T-helper 17 cell (primary cell): ENCODE measurements around the gene RNF133. TPM values are rescaled to one million over a fixed set of nuclear protein-coding genes. Genes with fewer than 3 reads are reported as not detected.

Source experiments
- ATAC-seq: fragments of 150-1000 bp; cut with Tn5 transposase; 2 replicates; pipeline ENCODE4 v1.10.0; 2021; ENCODE audit warnings: mild to moderate bottlenecking, moderate library complexity
- DNase-seq, 3 donors: peaks; one replicate each; pipeline versions ENCODE4 v3.0.0 to v3.0.0-alpha.2; 2020 to 2021
- H3K9me3 ChIP-seq: one replicate; pipeline ENCODE4 v1.7.0; 2013; ENCODE audit warnings: low read length, mild to moderate bottlenecking; ENCODE audit not compliant: control insufficient read depth, poor library complexity, severe bottlenecking
- H3K27ac Mint-ChIP-seq: one replicate; pipeline ENCODE4 v1.8.0; 2022; ENCODE audit warnings: mild to moderate bottlenecking, moderate library complexity, mixed read lengths
- H3K27me3 Mint-ChIP-seq: one replicate; pipeline ENCODE4 v1.8.0; 2022; ENCODE audit warnings: mixed read lengths
- H3K36me3 Mint-ChIP-seq: one replicate; pipeline ENCODE4 v1.8.0; 2022; ENCODE audit warnings: low read depth, mixed read lengths
- H3K4me1 Mint-ChIP-seq: one replicate; pipeline ENCODE4 v1.8.0; 2022; ENCODE audit warnings: mild to moderate bottlenecking, mixed read lengths
- H3K4me3 Mint-ChIP-seq: one replicate; pipeline ENCODE4 v1.8.0; 2022; ENCODE audit warnings: mild to moderate bottlenecking, moderate library complexity, mixed read lengths
- total RNA-seq, 4 donors: library from RNA in 2 of 4; stranded (reverse) in 2 of 4; gene quantifications; one replicate each; pipeline ENCODE4 v1.2.3 and lab custom pipeline; 2022 to 2026

The RNF133 gene, protein sequence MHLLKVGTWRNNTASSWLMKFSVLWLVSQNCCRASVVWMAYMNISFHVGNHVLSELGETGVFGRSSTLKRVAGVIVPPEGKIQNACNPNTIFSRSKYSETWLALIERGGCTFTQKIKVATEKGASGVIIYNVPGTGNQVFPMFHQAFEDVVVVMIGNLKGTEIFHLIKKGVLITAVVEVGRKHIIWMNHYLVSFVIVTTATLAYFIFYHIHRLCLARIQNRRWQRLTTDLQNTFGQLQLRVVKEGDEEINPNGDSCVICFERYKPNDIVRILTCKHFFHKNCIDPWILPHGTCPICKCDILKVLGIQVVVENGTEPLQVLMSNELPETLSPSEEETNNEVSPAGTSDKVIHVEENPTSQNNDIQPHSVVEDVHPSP
- total RNA-seq (not detected), total RNA-seq (lab: John Stamatoyannopoulos, UW) (0 reads per million in 2 donors)

- DNase-seq (no peak), ATAC-seq (no peak)
- Mint-ChIP-seq H3K27ac (no peak within 1 kb of the TSS), H3K4me1 (no peaks in the 10 kb centered on the region), H3K36me3 (no peaks in the 10 kb centered on the region), H3K27me3 (no peaks in the 10 kb centered on the region), H3K4me3 (no peak within 1 kb of the TSS)
- H3K9me3 ChIP-seq, result no peaks in the 10 kb centered on the region
These were observed at the start of gene RNF133 for GRCh38 chr7:122699017-122699416. TSS of gene RNF133 (minus strand) at chr7:122699117. CDS start at chr7:122698918, 199 bp downstream.

DNA sequence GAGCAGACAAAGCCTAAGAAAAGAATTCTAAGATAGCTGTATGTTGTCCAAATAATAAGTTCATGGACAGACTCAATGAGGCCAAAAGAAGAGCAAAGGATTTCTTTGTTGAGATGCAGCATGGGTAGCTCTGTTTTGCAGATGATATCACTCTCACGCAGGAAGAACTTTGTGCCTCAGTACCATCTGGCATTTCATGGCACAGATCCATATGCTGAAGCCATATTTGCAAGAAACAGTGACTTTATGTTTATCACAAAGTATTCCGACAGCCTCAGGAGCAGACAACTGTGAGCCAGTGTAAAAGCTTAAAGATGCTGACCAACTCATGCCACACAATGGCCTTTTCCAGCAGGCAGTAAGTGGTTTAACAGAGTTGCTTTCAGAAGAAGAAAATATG lies 49.3 kb upstream of the RNF133 start:
- H3K27me3 Mint-ChIP-seq, result no peaks in the 10 kb centered on the region

DNA sequence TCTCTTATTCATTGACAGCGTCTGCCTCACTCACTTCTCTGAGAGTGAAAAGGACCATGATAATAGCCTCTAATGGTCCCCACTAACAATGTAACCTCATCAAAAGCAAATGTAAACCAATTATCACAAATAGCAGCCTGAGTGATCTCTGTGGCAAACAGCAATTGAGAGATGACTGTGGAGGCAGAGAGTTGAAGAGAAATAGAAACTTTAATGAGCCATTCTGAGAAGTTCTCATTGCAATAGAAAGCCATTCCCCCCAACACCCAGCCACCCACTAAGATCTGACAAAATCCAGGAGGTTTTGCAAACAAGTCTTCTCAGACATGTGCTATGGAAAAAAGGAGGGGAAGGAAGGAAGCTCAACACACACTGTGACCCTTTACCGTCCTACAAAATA lies 48.0 kb upstream of the RNF133 start:
- ATAC-seq (no peak), DNase-seq (no peak)
- H3K36me3 Mint-ChIP-seq, result no peaks in the 10 kb centered on the region
- no peaks in the 10 kb centered on the region for H3K27me3 Mint-ChIP-seq
- no peaks in the 10 kb centered on the region for H3K9me3 ChIP-seq
- no peak overlapping the region for H3K4me3 Mint-ChIP-seq
- no peaks in the 10 kb centered on the region for H3K4me1 Mint-ChIP-seq
- H3K27ac Mint-ChIP-seq, result no peak overlapping the region

More for the DNA sequence above, 49.3 kb upstream of the RNF133 start:
- ATAC-seq (no peak), DNase-seq (no peak)
- H3K4me1 Mint-ChIP-seq, result no peaks in the 10 kb centered on the region
- no peaks in the 10 kb centered on the region for H3K36me3 Mint-ChIP-seq
- no peak overlapping the region for H3K4me3 Mint-ChIP-seq
- no peaks in the 10 kb centered on the region for H3K9me3 ChIP-seq
- H3K27ac Mint-ChIP-seq, result no peak overlapping the region

DNA sequence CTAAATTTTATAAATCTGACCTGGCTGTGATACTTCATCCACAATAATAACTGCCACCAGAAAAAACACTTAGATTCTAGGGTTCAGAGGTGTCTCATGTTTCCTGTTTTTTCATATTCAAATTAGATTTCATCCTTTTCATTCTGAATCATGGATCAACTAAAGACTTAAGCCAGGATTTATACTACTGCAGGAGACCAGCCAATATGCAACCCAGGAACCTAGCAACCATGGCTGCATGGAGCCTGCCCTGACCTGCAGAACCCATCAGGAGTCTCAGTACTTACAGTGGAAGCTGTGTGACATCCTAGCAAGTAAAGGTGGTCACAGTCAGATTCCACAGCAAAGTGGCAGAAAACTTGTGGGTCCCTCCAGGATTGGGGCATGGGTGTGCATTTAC lies 44.3 kb upstream of the RNF133 start:
- DNase-seq (no peak), ATAC-seq (no peak)
- no peaks in the 10 kb centered on the region for H3K4me1 Mint-ChIP-seq
- no peak overlapping the region for H3K4me3 Mint-ChIP-seq
- H3K9me3 ChIP-seq, result no peaks in the 10 kb centered on the region
- no peaks in the 10 kb centered on the region for H3K36me3 Mint-ChIP-seq
- H3K27ac Mint-ChIP-seq, result no peak overlapping the region
- H3K27me3 Mint-ChIP-seq, result no peaks in the 10 kb centered on the region

- Mint-ChIP-seq H3K4me3 (no peak overlapping the region), H3K27ac (no peak overlapping the region), H3K27me3 (no peaks in the 10 kb centered on the region), H3K4me1 (no peaks in the 10 kb centered on the region), H3K36me3 (no peaks in the 10 kb centered on the region)
- ATAC-seq (no peak), DNase-seq (no peak)
- no peaks in the 10 kb centered on the region for H3K9me3 ChIP-seq
These were observed 40.0 kb upstream of the RNF133 start for GRCh38 chr7:122738947-122739346.

- Mint-ChIP-seq H3K4me1 (no peaks in the 10 kb centered on the region), H3K4me3 (no peak overlapping the region), H3K27ac (no peak overlapping the region), H3K36me3 (no peaks in the 10 kb centered on the region), H3K27me3 (no peaks in the 10 kb centered on the region)
- no peaks in the 10 kb centered on the region for H3K9me3 ChIP-seq
- no peak for DNase-seq
- ATAC-seq, result no peak
These were observed 37.3 kb upstream of the RNF133 start for GRCh38 chr7:122736183-122736582.

DNA sequence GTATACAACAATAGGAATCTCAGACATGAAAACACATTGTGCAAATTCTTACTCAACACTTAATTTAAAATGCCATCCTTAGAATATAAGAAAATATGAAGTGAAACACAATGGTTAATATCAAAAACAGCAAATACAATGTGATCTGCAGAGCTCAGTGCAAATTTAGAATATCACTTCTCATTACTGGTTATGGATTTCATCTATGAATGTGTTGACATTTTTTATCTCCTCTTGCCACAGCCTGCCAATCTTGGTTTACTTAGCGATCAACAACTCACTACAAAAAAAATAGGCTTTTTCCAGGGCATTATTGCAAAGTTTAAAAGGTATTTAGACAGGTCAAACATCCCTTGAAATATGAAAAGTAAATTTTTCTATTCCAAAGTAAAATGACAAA lies 28.8 kb upstream of the RNF133 start:
- DNase-seq (no peak), ATAC-seq (no peak)
- no peaks in the 10 kb centered on the region for H3K4me1 Mint-ChIP-seq
- no peaks in the 10 kb centered on the region for H3K9me3 ChIP-seq
- no peaks in the 10 kb centered on the region for H3K36me3 Mint-ChIP-seq
- H3K27me3 Mint-ChIP-seq, result no peaks in the 10 kb centered on the region
- H3K4me3 Mint-ChIP-seq, result no peak overlapping the region
- no peak overlapping the region for H3K27ac Mint-ChIP-seq

- H3K4me1 Mint-ChIP-seq, result no peaks in the 10 kb centered on the region
- no peak overlapping the region for H3K27ac Mint-ChIP-seq
- no peak overlapping the region for H3K4me3 Mint-ChIP-seq
- no peaks in the 10 kb centered on the region for H3K27me3 Mint-ChIP-seq
- H3K9me3 ChIP-seq, result no peaks in the 10 kb centered on the region
- DNase-seq, result no peak
- no peaks in the 10 kb centered on the region for H3K36me3 Mint-ChIP-seq
- ATAC-seq, result no peak
These were observed 28.4 kb upstream of the RNF133 start for GRCh38 chr7:122727354-122727753.

DNA sequence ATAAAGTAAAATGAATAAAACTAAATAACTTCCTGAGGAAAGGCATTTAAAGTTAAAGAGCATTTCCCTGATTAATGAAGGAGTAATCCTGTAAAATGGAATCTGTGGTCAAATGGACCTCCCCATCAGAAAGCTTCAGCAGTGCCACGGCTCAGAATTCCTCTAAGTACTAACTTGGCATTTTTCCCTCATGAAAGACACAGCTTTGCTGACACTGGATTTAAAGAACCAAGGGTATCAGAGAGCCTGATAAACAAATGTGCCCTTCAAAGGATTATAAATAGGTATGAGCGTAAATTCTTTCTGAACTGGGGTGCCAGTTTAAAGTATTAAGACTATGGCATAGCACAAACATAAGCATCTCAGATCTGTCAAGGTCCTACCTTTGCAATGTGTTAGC lies 28.0 kb upstream of the RNF133 start:
- ATAC-seq (no peak), DNase-seq (no peak)
- Mint-ChIP-seq H3K4me1 (no peaks in the 10 kb centered on the region), H3K4me3 (no peak overlapping the region), H3K27ac (no peak overlapping the region), H3K27me3 (no peaks in the 10 kb centered on the region), H3K36me3 (no peaks in the 10 kb centered on the region)
- no peaks in the 10 kb centered on the region for H3K9me3 ChIP-seq

- ATAC-seq (no peak), DNase-seq (no peak)
- H3K9me3 ChIP-seq, result no peaks in the 10 kb centered on the region
- H3K36me3 Mint-ChIP-seq, result no peaks in the 10 kb centered on the region
- no peaks in the 10 kb centered on the region for H3K4me1 Mint-ChIP-seq
- H3K4me3 Mint-ChIP-seq, result no peak overlapping the region
- H3K27ac Mint-ChIP-seq, result no peak overlapping the region
- no peaks in the 10 kb centered on the region for H3K27me3 Mint-ChIP-seq
These were observed 25.4 kb upstream of the RNF133 start for GRCh38 chr7:122724366-122724765.

GRCh38 chr7:122719010-122719578 lies 20.2 kb upstream of the RNF133 start:
- ATAC-seq, result no peak
- no peaks in the 10 kb centered on the region for H3K27me3 Mint-ChIP-seq
- no peak for DNase-seq

GRCh38 chr7:122717356-122718089 lies 18.6 kb upstream of the RNF133 start:
- no peak overlapping the region for H3K27ac Mint-ChIP-seq
- no peaks in the 10 kb centered on the region for H3K4me1 Mint-ChIP-seq
- H3K36me3 Mint-ChIP-seq, result no peaks in the 10 kb centered on the region
- no peak for DNase-seq
- no peak for ATAC-seq
- no peaks in the 10 kb centered on the region for H3K27me3 Mint-ChIP-seq
- no peak overlapping the region for H3K4me3 Mint-ChIP-seq
- H3K9me3 ChIP-seq, result no peaks in the 10 kb centered on the region

More at GRCh38 chr7:122719010-122719578, 20.2 kb upstream of the RNF133 start:
- H3K9me3 ChIP-seq, result no peaks in the 10 kb centered on the region
- Mint-ChIP-seq H3K36me3 (no peaks in the 10 kb centered on the region), H3K4me1 (no peaks in the 10 kb centered on the region), H3K4me3 (no peak overlapping the region), H3K27ac (no peak overlapping the region)

DNA sequence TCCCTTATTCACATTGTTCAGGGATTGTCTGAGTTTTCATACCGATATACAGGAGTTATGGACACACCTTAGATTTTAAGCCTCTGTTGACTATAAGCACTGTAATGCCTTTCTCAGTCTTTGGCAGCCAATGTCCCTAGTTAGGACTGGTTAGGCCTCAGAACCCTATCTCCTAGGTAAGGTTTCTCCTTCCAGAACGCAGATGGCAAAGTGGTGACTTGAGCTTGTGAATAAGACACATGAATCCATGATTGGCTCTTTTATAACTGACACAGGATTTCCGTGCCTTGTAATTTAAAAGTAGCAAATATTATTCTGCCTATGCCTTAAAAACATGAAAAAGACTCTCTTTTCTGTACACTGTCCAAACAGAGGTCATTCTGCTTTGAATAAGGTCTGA lies 16.3 kb upstream of the RNF133 start:
- no peak for ATAC-seq
- DNase-seq, result no peak
- Mint-ChIP-seq H3K27me3 (no peaks in the 10 kb centered on the region), H3K4me1 (no peaks in the 10 kb centered on the region), H3K4me3 (no peak overlapping the region), H3K36me3 (no peaks in the 10 kb centered on the region), H3K27ac (no peak overlapping the region)
- H3K9me3 ChIP-seq, result no peaks in the 10 kb centered on the region
